Esophagus squamous epithelium (tissue), 4 donors: ENCODE measurements around the gene RDH13.

Experiments
- CTCF ChIP-seq, 6 experiments: fragments of 450-650 bp in 4 of 6; fragments of 200-600 bp in 2 of 6; sonication (generic) in 2 of 6; IDR thresholded peaks; one replicate each; pipeline ENCODE4 v1.5.1; 2016 to 2019; ENCODE audit warnings: antibody characterized with exemption in 6 of 6, mild to moderate bottlenecking in 4 of 6, moderate library complexity in 4 of 6
- POLR2A ChIP-seq, 4 donors: fragments of 450-650 bp; IDR thresholded peaks; one replicate each; pipeline ENCODE4 v1.6.1; 2017; ENCODE audit warnings: antibody characterized with exemption in 4 of 4, mild to moderate bottlenecking in 4 of 4, moderate library complexity in 3 of 4

- TF ChIP-seq CTCF (IDR thresholded peaks at IDR 0.05), result no peak
- no peak for TF ChIP-seq POLR2A (IDR thresholded peaks at IDR 0.05)
These were observed 16.0 kb upstream of the RDH13 start for GRCh38 chr19:55078996-55079395.
